A172 (cell line): ENCODE results near the gene FBXW7. TPM values are rescaled to one million over a fixed set of nuclear protein-coding genes. Genes with fewer than 3 reads are reported as not detected.

Experiments
- DNase-seq: peaks from one replicate; pipeline ENCODE4 v3.0.0-alpha.2; 2015; ENCODE audit warnings: low spot score
- total RNA-seq: library from RNA; depleted of rRNA; stranded (reverse); fragments of >200 nt; shearing (Covaris generic); gene quantifications from 2 replicates; pipeline ENCODE4 v1.2.3, GENCODE V29; 2014

FBXW7 gene
- total RNA-seq, 1 experiment from 2014 or later: 14.2 TPM

- peak; percentile 30 for DNase-seq
These were observed 207.3 kb downstream of the FBXW7 start for GRCh38 chr4:152328582-152328981.

GRCh38 chr4:152327606-152328453, 208.1 kb downstream of the FBXW7 start:
- DNase-seq: no peak

GRCh38 chr4:152325831-152326230, 210.1 kb downstream of the FBXW7 start:
- no peak for DNase-seq

- DNase-seq: no peak
These were observed 212.7 kb downstream of the FBXW7 start for GRCh38 chr4:152323221-152323620.

GRCh38 chr4:152322656-152323055, 213.2 kb downstream of the FBXW7 start:
- no peak for DNase-seq

GRCh38 chr4:152321923-152322322, 214.0 kb downstream of the FBXW7 start:
- no peak for DNase-seq

GRCh38 chr4:152321398-152321797, 214.5 kb downstream of the FBXW7 start:
- DNase-seq: no peak

- DNase-seq: no peak
These were observed 218.9 kb downstream of the FBXW7 start for GRCh38 chr4:152316969-152317368.

- peak; percentile 63 for DNase-seq
These were observed 225.6 kb downstream of the FBXW7 start for GRCh38 chr4:152310257-152310656.

GRCh38 chr4:152309418-152309817, 226.5 kb downstream of the FBXW7 start:
- no peak for DNase-seq

- no peak for DNase-seq
These were observed 226.9 kb downstream of the FBXW7 start for GRCh38 chr4:152308951-152309350.

- DNase-seq: no peak
These were observed 228.2 kb downstream of the FBXW7 start for GRCh38 chr4:152307669-152308068.

GRCh38 chr4:152306541-152306940, 229.4 kb downstream of the FBXW7 start:
- no peak for DNase-seq

GRCh38 chr4:152304220-152304619, 231.7 kb downstream of the FBXW7 start:
- DNase-seq: no peak

GRCh38 chr4:152301381-152301780, 234.5 kb downstream of the FBXW7 start:
- no peak for DNase-seq

- no peak for DNase-seq
These were observed 236.3 kb downstream of the FBXW7 start for GRCh38 chr4:152299553-152299952.

- DNase-seq: no peak
These were observed 239.5 kb downstream of the FBXW7 start for GRCh38 chr4:152296386-152296785.

GRCh38 chr4:152294765-152295164, 241.1 kb downstream of the FBXW7 start:
- no peak for DNase-seq

- no peak for DNase-seq
These were observed 241.6 kb downstream of the FBXW7 start for GRCh38 chr4:152294331-152294730.

GRCh38 chr4:152293527-152293926, 242.4 kb downstream of the FBXW7 start:
- DNase-seq: no peak

- no peak for DNase-seq
These were observed 245.4 kb downstream of the FBXW7 start for GRCh38 chr4:152290366-152290921.

- DNase-seq: no peak
These were observed 246.0 kb downstream of the FBXW7 start for GRCh38 chr4:152289941-152290340.

GRCh38 chr4:152289541-152289940, 246.4 kb downstream of the FBXW7 start:
- no peak for DNase-seq
